Endothelial cell of umbilical vein (primary cell): Measurements from ENCODE around the gene CCDC124. TPM values are rescaled to one million over a fixed set of nuclear protein-coding genes. Genes with fewer than 3 reads are reported as not detected.

Experiments
- BruUV-seq: library from RNA; stranded (reverse); fragments of 400-500 nt; replicated peaks from 2 replicates; lab custom pipeline; 2021; lab: Mats Ljungman, UMichigan
- CTCF ChIA-PET: fragments of 300-600, 350-600 bp; sonication (Branson Sonifier 250); formaldehyde crosslinking; loops from one replicate; lab custom pipeline; 2021; ENCODE audit warnings: antibody characterized with exemption, inconsistent platforms; lab: Charles Lee
- POLR2A ChIA-PET: fragments of 300-600, 350-600 bp; sonication (Branson Sonifier 250); formaldehyde crosslinking; loops from one replicate; lab custom pipeline; 2021; ENCODE audit warnings: antibody characterized with exemption, inconsistent platforms; lab: Charles Lee
- DNase-seq: peaks from one replicate; pipeline ENCODE4 v3.0.0-alpha.2; 2011; ENCODE audit warnings: low read depth, low spot score
- FAIRE-seq: peaks from 2 replicates; lab custom pipeline; 2011; peaks lifted over from hg19 to GRCh38; lab: Jason Lieb, UNC
- H2AFZ ChIP-seq: 2 replicates; pipeline ENCODE4 v1.6.0; 2012; ENCODE audit warnings: low read depth, low read length, control low read depth, inconsistent platforms
- H3K27ac ChIP-seq: 2 replicates; pipeline ENCODE4 v1.5.1; 2011; ENCODE audit warnings: low read depth, mild to moderate bottlenecking, control low read depth, low read length, moderate library complexity; ENCODE audit not compliant: insufficient read depth
- H3K27me3 ChIP-seq, 2 experiments: 2 replicates each; pipeline versions ENCODE4 v1.6.0 to v1.6.1; 2011; ENCODE audit warnings: low read length in 2 of 2, mixed read lengths in 1 of 2; ENCODE audit not compliant: control insufficient read depth in 2 of 2, insufficient read depth in 2 of 2
- H3K36me3 ChIP-seq, 2 experiments: 2 replicates in 1 of 2; 3 replicates in 1 of 2; pipeline ENCODE4 v1.5.1; 2011; ENCODE audit warnings: low read length in 2 of 2, mild to moderate bottlenecking in 1 of 2, moderate library complexity in 1 of 2; ENCODE audit not compliant: control insufficient read depth in 2 of 2, insufficient read depth in 2 of 2; ENCODE audit errors: extremely low read depth in 1 of 2
- H3K4me1 ChIP-seq: 3 replicates; pipeline ENCODE4 v1.5.1; 2011; ENCODE audit warnings: mild to moderate bottlenecking, low read length; ENCODE audit not compliant: control insufficient read depth, insufficient read depth; ENCODE audit errors: extremely low read depth
- H3K4me2 ChIP-seq: 2 replicates; pipeline ENCODE4 v1.6.1; 2011; ENCODE audit warnings: low read length, control low read depth, mixed read lengths; ENCODE audit not compliant: insufficient read depth
- H3K4me3 ChIP-seq, 3 experiments: fragments of 200-600 bp in 1 of 3; sonication (generic), shearing (Covaris generic) in 1 of 3; replicated peaks in 1 of 3; 2 replicates each; pipeline ENCODE4 v1.5.1; 2011 to 2016; ENCODE audit warnings: control low read depth in 3 of 3, low read length in 3 of 3, mild to moderate bottlenecking in 2 of 3, inconsistent platforms in 1 of 3, low read depth in 1 of 3, moderate library complexity in 1 of 3; ENCODE audit not compliant: insufficient read depth in 1 of 3
- H3K79me2 ChIP-seq: 2 replicates; pipeline ENCODE4 v1.6.0; 2012; ENCODE audit warnings: low read length, inconsistent platforms; ENCODE audit not compliant: control insufficient read depth, insufficient read depth
- H3K9ac ChIP-seq: replicated peaks from 2 replicates; pipeline ENCODE3; 2011; ENCODE audit warnings: low read length, control low read depth; ENCODE audit not compliant: insufficient read depth; ENCODE audit errors: extremely low read depth
- H3K9me1 ChIP-seq: replicated peaks from 3 replicates; pipeline ENCODE4 v1.6.0; 2011; ENCODE audit warnings: mild to moderate bottlenecking, low read length; ENCODE audit not compliant: control insufficient read depth, insufficient read depth; ENCODE audit errors: extremely low read depth
- H3K9me3 ChIP-seq: replicated peaks from 2 replicates; pipeline ENCODE4 v1.5.1; 2012; ENCODE audit warnings: low read length, inconsistent platforms; ENCODE audit not compliant: control insufficient read depth, insufficient read depth
- H4K20me1 ChIP-seq: replicated peaks from 2 replicates; pipeline ENCODE3; 2011; ENCODE audit warnings: mild to moderate bottlenecking, low read length; ENCODE audit not compliant: control insufficient read depth, insufficient read depth; ENCODE audit errors: extremely low read depth
- EZH2 ChIP-seq: IDR thresholded peaks from 2 replicates; pipeline ENCODE4 v1.6.1; 2012; ENCODE audit warnings: borderline replicate concordance, low read depth, mild to moderate bottlenecking, moderate library complexity, low read length, inconsistent platforms; ENCODE audit not compliant: severe bottlenecking
- FOS ChIP-seq: IDR thresholded peaks from 2 replicates; pipeline ENCODE4 v1.6.1; 2011; ENCODE audit warnings: mild to moderate bottlenecking, low read length, moderate library complexity, borderline replicate concordance; ENCODE audit not compliant: insufficient read depth
- JUN ChIP-seq: IDR thresholded peaks from 2 replicates; pipeline ENCODE4 v1.6.1; 2011; ENCODE audit warnings: borderline replicate concordance, low read depth; ENCODE audit not compliant: insufficient read length, insufficient read depth
- dilution Hi-C: fragments of 300-500 bp; cut with MboI; formaldehyde crosslinking; loops from one replicate; pipeline ENCODE4 v1.15.0; 2019; ENCODE audit warnings: low sequenced_read_pairs; ENCODE audit not compliant: extremely low pct_ligation_motif_present
- intact Hi-C: fragments of 100-400 bp; cut with micrococcal nuclease; formaldehyde crosslinking; loops from one replicate; pipeline ENCODE4 v1.10.0; 2022
- polyA plus RNA-seq, 4 experiments: library from polyadenylated mRNA; depleted of rRNA in 3 of 4; stranded (reverse) in 3 of 4; unstranded in 1 of 4; fragments of >200 nt; gene quantifications; 2 replicates each; pipeline versions ENCODE4 v1.2.1 to v1.2.3, GENCODE V29; 2011 to 2012; ENCODE audit warnings: missing spikeins in 1 of 4
- total RNA-seq: library from RNA; stranded (reverse); gene quantifications from 2 replicates; pipeline ENCODE4 v1.2.3, GENCODE V29; 2021
- TF ChIP-seq, protein P1 (sequence below), 2 donors: IDR thresholded peaks; 1 replicate in 1 of 2; 2 replicates in 1 of 2; pipeline ENCODE4 v1.5.1; 2011; ENCODE audit warnings: low read length in 2 of 2, mild to moderate bottlenecking in 2 of 2, moderate library complexity in 2 of 2, control low read depth in 1 of 2, inconsistent platforms in 1 of 2, low read depth in 1 of 2; ENCODE audit not compliant: insufficient read depth in 1 of 2; ENCODE audit errors: extremely low read depth in 1 of 2

Gene CCDC124
- total and polyA plus RNA-seq, 2 donors (not counting 3 experiments of a cell fraction or from before 2014, with no cell fraction given): 101 to 115 TPM

DNA sequence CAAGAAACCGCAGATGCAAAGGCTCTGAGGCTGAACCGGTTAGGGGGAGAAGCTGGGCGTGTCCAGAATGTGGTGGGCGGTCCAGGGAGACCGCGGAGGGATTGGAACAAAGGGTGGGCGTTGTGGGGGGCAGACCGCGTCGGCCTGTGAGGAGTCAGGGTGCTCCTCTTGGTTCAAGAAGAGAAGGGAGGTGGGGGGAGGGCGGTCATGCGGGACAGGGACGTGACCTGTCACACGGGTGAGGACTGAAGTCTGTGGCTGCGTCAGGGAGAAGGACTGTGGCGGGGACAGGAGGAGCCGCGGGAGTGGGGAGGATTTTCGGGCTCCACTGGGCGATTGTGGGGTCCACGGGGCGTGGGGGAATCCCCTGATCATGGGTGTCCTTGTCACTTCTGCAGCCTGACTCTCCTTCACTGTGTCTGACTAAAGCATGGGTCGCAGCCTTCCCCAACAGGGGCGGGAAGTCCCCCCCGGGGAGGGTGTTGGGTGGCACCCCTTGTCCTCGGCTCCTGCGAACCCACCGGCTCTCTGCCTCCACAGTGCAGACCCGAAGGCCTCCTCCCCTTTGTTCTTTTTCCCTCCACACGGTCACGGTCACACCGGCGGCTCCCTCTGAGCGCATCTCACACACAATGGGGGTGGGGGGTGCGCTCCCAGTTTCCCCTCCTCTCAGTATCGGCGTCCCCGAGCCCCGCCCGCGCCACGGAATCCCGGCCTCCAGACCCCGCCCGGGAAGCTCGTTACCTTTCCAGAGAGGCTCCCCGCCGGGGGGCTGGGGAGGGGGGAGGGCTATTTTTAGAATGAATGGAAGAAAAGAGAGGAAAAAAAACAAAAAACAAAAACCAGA is 17.7 kb downstream of the CCDC124 start:
- no peaks in the 10 kb centered on the region for H4K20me1 ChIP-seq
- TF ChIP-seq, protein P1, sequence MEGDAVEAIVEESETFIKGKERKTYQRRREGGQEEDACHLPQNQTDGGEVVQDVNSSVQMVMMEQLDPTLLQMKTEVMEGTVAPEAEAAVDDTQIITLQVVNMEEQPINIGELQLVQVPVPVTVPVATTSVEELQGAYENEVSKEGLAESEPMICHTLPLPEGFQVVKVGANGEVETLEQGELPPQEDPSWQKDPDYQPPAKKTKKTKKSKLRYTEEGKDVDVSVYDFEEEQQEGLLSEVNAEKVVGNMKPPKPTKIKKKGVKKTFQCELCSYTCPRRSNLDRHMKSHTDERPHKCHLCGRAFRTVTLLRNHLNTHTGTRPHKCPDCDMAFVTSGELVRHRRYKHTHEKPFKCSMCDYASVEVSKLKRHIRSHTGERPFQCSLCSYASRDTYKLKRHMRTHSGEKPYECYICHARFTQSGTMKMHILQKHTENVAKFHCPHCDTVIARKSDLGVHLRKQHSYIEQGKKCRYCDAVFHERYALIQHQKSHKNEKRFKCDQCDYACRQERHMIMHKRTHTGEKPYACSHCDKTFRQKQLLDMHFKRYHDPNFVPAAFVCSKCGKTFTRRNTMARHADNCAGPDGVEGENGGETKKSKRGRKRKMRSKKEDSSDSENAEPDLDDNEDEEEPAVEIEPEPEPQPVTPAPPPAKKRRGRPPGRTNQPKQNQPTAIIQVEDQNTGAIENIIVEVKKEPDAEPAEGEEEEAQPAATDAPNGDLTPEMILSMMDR (IDR thresholded peaks at IDR 0.05; ENCODE audit: extremely low read depth in 1 of 2, insufficient read depth in 1 of 2, low read depth in 1 of 2, low read length in 2 of 2): no peak
- TF ChIP-seq EZH2 (no peak), FOS (no peak), JUN (no peak)
- BruUV-seq: no TSS peak
- H2AFZ ChIP-seq: no peak overlapping the region
- H3K9me3 ChIP-seq: no peaks in the 10 kb centered on the region
- intact Hi-C loops (no loop called here), dilution Hi-C loops (no loop called here)
- POLR2A ChIA-PET: no interaction called here
- peaks cover 8% of the 10 kb centered on the region for H3K4me1 ChIP-seq
- H3K27ac ChIP-seq: no peak overlapping the region
- peak; percentile 8 for DNase-seq
- H3K79me2 ChIP-seq: no peaks in the 10 kb centered on the region
- H3K9me1 ChIP-seq: no peaks in the 10 kb centered on the region
- CTCF ChIA-PET: interaction anchor here (1.2 to 1.3 kb wide), 3 partner anchors 12 to 47 kb away, joined by 5 read pairs; no protein-coding TSS in a partner anchor
- no peak for FAIRE-seq
- no peak overlapping the region for H3K9ac ChIP-seq
- H3K4me2 ChIP-seq: no peak overlapping the region
- peaks cover 48 to 51% of the 10 kb centered on the region in 2 experiments for H3K27me3 ChIP-seq
- no peaks in the 10 kb centered on the region for H3K36me3 ChIP-seq
- no peak overlapping the region for H3K4me3 ChIP-seq
